IPS DF 6.9 (cell line): ENCODE measurements around the gene CLPTM1.
"Not testable (repeated sequence)": the region's sequence is repeated elsewhere in the genome, so short reads cannot be mapped to it uniquely, and the experiment has no call there.

Source experiments
- DNase-seq: peaks from one replicate; pipeline ENCODE4 v3.0.0-alpha.2; 2013; ENCODE audit warnings: low read depth, low spot score
- H3K27ac ChIP-seq: one replicate; pipeline ENCODE4 v1.5.1; 2013; ENCODE audit warnings: low read length, control low read depth
- H3K27me3 ChIP-seq: 2 replicates; pipeline ENCODE4 v1.6.1; 2013; ENCODE audit warnings: mild to moderate bottlenecking, low read length; ENCODE audit not compliant: control insufficient read depth, insufficient read depth
- H3K36me3 ChIP-seq: 2 replicates; pipeline ENCODE4 v1.6.1; 2013; ENCODE audit warnings: low read length; ENCODE audit not compliant: control insufficient read depth, insufficient read depth
- H3K4me1 ChIP-seq: 2 replicates; pipeline ENCODE4 v1.6.1; 2013; ENCODE audit warnings: low read length; ENCODE audit not compliant: control insufficient read depth, insufficient read depth
- H3K4me3 ChIP-seq: 2 replicates; pipeline ENCODE4 v1.5.1; 2013; ENCODE audit warnings: mild to moderate bottlenecking, low read length
- H3K9me3 ChIP-seq: 2 replicates; pipeline ENCODE4 v1.6.1; 2013; ENCODE audit warnings: low read length, inconsistent platforms; ENCODE audit not compliant: control insufficient read depth, insufficient read depth
- WGBS: extraction: QIAGEN DNeasy Blood & Tissue Kit; methylation state at CpG from one replicate; pipeline ENCODE4 v1.1.7; 2013; ENCODE audit warnings: mixed read lengths, missing lambda C conversion rate; ENCODE audit not compliant: insufficient read length, insufficient coverage; 5-methylcytosine and 5-hydroxymethylcytosine counted together

CLPTM1 gene

GRCh38 chr19:44993526-44993925 lies 38.3 kb downstream of the CLPTM1 start:
- peaks cover 13% of the 10 kb centered on the region for H3K36me3 ChIP-seq
- H3K9me3 ChIP-seq: no peaks in the 10 kb centered on the region
- H3K27me3 ChIP-seq: no peaks in the 10 kb centered on the region; the same call in 1 of the 2 replicates
- H3K4me3 ChIP-seq: no peak overlapping the region; the same call in 1 of the 2 replicates
- H3K4me1 ChIP-seq: no peaks in the 10 kb centered on the region
- WGBS: no CpG with 5 or more reads among the region's 6 CpGs
- DNase-seq: no peak
- H3K27ac ChIP-seq: no peak overlapping the region

- no peak overlapping the region for H3K27ac ChIP-seq
These were observed 38.9 kb downstream of the CLPTM1 start for GRCh38 chr19:44993926-44994537.

GRCh38 chr19:44998025-44998424 lies 42.8 kb downstream of the CLPTM1 start:
- Histone ChIP-seq H3K27me3 (no peaks in the 10 kb centered on the region; the same call in 1 of the 2 replicates), H3K36me3 (no peaks in the 10 kb centered on the region; the same call in 1 of the 2 replicates), H3K4me1 (peaks cover 2% of the 10 kb centered on the region; the same call in 1 of the 2 replicates), H3K9me3 (no peaks in the 10 kb centered on the region), H3K27ac (no peak overlapping the region), H3K4me3 (no peak overlapping the region)
- WGBS: no CpG with 5 or more reads among the region's 4 CpGs
- no peak for DNase-seq

More at GRCh38 chr19:44993926-44994537, 38.9 kb downstream of the CLPTM1 start:
- DNase-seq: no peak
- no peak overlapping the region for H3K4me3 ChIP-seq
- H3K9me3 ChIP-seq: no peaks in the 10 kb centered on the region
- WGBS: no CpG with 5 or more reads among the region's 12 CpGs
- H3K4me1 ChIP-seq: no peaks in the 10 kb centered on the region
- peaks cover 13% of the 10 kb centered on the region for H3K36me3 ChIP-seq
- H3K27me3 ChIP-seq: no peaks in the 10 kb centered on the region; the same call in 1 of the 2 replicates

DNA sequence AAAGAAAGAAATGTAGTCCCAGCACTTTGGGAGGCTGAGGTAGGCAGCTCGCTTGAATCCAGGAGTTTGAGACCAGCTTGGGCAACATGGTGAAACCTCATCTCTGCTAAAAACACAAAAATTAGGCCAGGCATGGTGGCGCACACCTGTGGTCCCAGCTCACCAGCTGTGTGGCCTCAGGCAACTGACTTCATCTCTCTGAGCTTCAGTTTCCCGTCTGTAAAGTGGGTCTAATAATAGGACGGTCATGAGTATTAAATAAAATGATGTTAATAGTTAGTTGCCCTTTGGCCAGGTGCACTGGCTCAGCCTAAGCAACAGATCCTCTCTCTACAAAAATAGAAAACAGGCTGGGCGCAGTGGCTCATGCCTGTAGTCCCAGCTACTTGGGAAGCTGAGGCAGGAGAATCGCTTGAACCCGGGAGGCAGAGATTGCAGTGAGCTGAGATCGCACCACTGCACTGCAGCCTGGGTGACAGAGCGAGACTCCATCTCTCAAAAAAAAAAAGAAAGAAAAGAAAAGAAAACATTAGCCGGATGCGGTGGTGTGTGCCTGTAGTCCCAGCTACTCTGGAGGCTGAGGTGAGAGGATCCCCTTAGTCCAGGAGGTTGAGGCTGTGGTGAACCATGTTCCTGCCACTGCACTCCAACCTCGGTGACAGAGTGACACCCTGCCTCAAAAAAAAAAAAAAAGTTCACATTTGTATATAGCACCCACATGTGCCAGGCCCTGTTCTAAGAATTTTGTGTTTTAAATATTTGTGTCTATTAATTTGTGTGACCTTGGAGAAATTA lies 44.1 kb downstream of the CLPTM1 start:
- not testable (repeated sequence) for H3K27me3 ChIP-seq, H3K4me1 ChIP-seq, H3K9me3 ChIP-seq, H3K27ac ChIP-seq, DNase-seq, H3K36me3 ChIP-seq, H3K4me3 ChIP-seq
- WGBS: no CpG with 5 or more reads among the region's 12 CpGs

DNA sequence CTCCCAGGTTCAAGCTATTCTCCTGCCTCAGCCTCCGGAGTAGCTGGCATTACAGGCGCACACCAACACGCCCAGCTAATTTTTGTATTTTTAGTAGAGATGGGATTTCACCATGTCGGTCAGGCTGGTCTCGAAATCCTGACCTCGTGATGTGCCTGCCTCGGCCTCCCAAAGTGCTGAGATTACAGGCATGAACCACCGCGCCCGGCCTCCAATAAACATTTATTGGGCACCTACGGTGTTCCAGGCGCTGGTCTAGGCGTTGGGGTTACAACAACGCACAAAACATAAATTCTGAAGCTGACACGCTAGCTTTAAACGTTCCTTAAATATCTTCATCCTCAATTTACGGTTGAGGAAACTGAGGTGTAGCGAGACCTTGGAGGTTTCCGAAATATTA lies 45.5 kb downstream of the CLPTM1 start:
- not testable (repeated sequence) for H3K4me3 ChIP-seq, H3K4me1 ChIP-seq, H3K27ac ChIP-seq, DNase-seq, H3K27me3 ChIP-seq, H3K9me3 ChIP-seq, H3K36me3 ChIP-seq
- WGBS: no CpG with 5 or more reads among the region's 19 CpGs

DNA sequence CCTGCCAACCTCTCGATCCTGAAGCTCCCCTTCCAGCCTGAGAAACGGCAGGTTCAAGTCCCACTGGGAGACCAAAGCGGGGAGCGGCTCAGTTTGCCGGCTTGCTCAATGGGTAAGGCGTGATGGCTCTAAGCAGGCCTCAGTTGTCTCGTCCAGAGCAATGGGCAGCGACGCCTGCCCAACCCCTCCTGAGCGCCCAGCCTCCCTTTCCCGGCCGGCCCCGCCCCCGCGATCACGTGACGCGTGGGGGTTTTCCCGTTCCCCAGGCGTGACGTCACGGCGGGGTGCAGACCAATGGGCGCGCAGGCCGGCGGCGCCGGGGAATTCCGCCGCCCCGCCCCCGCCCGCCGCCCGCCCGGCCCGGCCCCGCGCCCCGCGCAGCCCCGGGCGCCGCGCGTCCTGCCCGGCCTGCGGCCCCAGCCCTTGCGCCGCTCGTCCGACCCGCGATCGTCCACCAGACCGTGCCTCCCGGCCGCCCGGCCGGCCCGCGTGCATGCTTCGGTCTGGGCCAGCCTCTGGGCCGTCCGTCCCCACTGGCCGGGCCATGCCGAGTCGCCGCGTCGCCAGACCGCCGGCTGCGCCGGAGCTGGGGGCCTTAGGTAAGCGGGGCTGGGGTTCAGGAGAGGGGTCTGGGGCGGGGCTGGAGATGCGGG lies 46.0 kb downstream of the CLPTM1 start, which contains the start of gene RELB:
RELB (plus strand) TSS at position 378 of the 653 bp plus-strand sequence; CDS start at position 494, 116 bp downstream.
- H3K4me1 ChIP-seq: peaks cover 2% of the 10 kb centered on the region; the same call in 1 of the 2 replicates
- no CpG with 5 or more reads among the region's 79 CpGs for WGBS
- peak within 1 kb of the TSS; percentile 73 for H3K4me3 ChIP-seq
- no peak within 1 kb of the TSS for H3K27ac ChIP-seq
- H3K27me3 ChIP-seq: no peaks in the 10 kb centered on the region; the same call in 1 of the 2 replicates
- no peaks in the 10 kb centered on the region for H3K36me3 ChIP-seq
- DNase-seq: no peak
- no peaks in the 10 kb centered on the region for H3K9me3 ChIP-seq

GRCh38 chr19:45003485-45003884 lies 48.3 kb downstream of the CLPTM1 start:
- H3K4me3 ChIP-seq: no peak overlapping the region
- peaks cover 2% of the 10 kb centered on the region; the same call in 1 of the 2 replicates for H3K4me1 ChIP-seq
- DNase-seq: no peak
- no peaks in the 10 kb centered on the region for H3K9me3 ChIP-seq
- H3K27ac ChIP-seq: no peak overlapping the region
- WGBS: 100% methylated on average over 1 of the region's 4 CpGs
- no peaks in the 10 kb centered on the region for H3K27me3 ChIP-seq
- no peaks in the 10 kb centered on the region for H3K36me3 ChIP-seq

DNA sequence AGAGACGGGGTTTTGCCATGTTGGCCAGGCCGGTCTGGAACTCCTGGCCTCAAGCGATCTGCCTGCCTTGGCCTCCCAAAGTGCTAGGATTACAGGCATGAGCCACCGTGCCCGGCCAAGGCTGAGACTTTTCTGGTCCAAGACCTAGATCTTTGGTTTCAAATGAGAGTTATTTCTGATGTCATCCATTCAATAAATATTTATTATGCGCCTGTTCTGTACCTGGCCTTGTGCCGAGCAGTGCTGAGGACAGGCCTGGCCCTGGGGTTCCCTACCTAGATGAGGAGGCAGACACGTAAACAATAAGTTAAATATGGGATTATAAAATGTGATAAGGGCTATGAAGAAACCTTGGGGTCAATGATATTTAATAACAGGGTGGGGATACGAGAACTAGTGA lies 50.6 kb downstream of the CLPTM1 start:
- H3K27ac ChIP-seq: no peak overlapping the region
- H3K4me3 ChIP-seq: no peak overlapping the region
- H3K27me3 ChIP-seq: no peaks in the 10 kb centered on the region
- no CpG with 5 or more reads among the region's 9 CpGs for WGBS
- no peak for DNase-seq
- H3K9me3 ChIP-seq: no peaks in the 10 kb centered on the region
- H3K4me1 ChIP-seq: peaks cover 2% of the 10 kb centered on the region; the same call in 1 of the 2 replicates
- no peaks in the 10 kb centered on the region for H3K36me3 ChIP-seq

- Histone ChIP-seq H3K4me1 (no peaks in the 10 kb centered on the region), H3K36me3 (no peaks in the 10 kb centered on the region), H3K4me3 (no peak overlapping the region), H3K27me3 (no peaks in the 10 kb centered on the region), H3K9me3 (no peaks in the 10 kb centered on the region), H3K27ac (no peak overlapping the region)
- no CpG with 5 or more reads among the region's 10 CpGs for WGBS
- no peak for DNase-seq
These were observed 53.4 kb downstream of the CLPTM1 start for GRCh38 chr19:45008552-45008951.

GRCh38 chr19:45009625-45010255 lies 54.6 kb downstream of the CLPTM1 start:
- Histone ChIP-seq H3K27me3 (no peaks in the 10 kb centered on the region), H3K4me1 (no peaks in the 10 kb centered on the region), H3K27ac (no peak overlapping the region), H3K9me3 (no peaks in the 10 kb centered on the region), H3K36me3 (no peaks in the 10 kb centered on the region), H3K4me3 (no peak overlapping the region)
- DNase-seq: no peak
- no CpG with 5 or more reads among the region's 9 CpGs for WGBS
